Small intestine (tissue), 7 donors: Measurements from ENCODE around the gene GALNT14. TPM values are rescaled to one million over a fixed set of nuclear protein-coding genes. Genes with fewer than 3 reads are reported as not detected.

Experiments
- DNase-seq, 2 donors: peaks; one replicate each; pipeline versions ENCODE4 v3.0.0 to v3.0.0-alpha.2; 2013
- FAIRE-seq: peaks from 2 replicates; lab custom pipeline; 2012; peaks lifted over from hg19 to GRCh38; lab: Jason Lieb, UNC
- H3K27ac ChIP-seq, 3 donors: one replicate each; pipeline ENCODE4 v1.5.1; 2013; ENCODE audit warnings: low read length in 2 of 3, mild to moderate bottlenecking in 2 of 3, control low read depth in 1 of 3, inconsistent platforms in 1 of 3, low read depth in 1 of 3, moderate library complexity in 1 of 3
- H3K27me3 ChIP-seq, 3 donors: one replicate each; pipeline ENCODE4 v1.6.1; 2013; ENCODE audit warnings: low read length in 3 of 3, inconsistent platforms in 1 of 3; ENCODE audit not compliant: control insufficient read depth in 3 of 3, insufficient read depth in 3 of 3
- H3K36me3 ChIP-seq, 3 donors: one replicate each; pipeline ENCODE4 v1.6.1; 2013; ENCODE audit warnings: low read length in 3 of 3, inconsistent platforms in 1 of 3, low read depth in 1 of 3, mild to moderate bottlenecking in 1 of 3, moderate library complexity in 1 of 3; ENCODE audit not compliant: control insufficient read depth in 3 of 3, insufficient read depth in 2 of 3
- H3K4me1 ChIP-seq, 3 donors: one replicate each; pipeline ENCODE4 v1.6.1; 2013; ENCODE audit warnings: low read length in 2 of 3, inconsistent platforms in 1 of 3, low read depth in 1 of 3, mild to moderate bottlenecking in 1 of 3, moderate library complexity in 1 of 3; ENCODE audit not compliant: control insufficient read depth in 3 of 3, insufficient read depth in 2 of 3
- H3K4me3 ChIP-seq, 3 donors: one replicate each; pipeline ENCODE4 v1.5.1; 2013; ENCODE audit warnings: low read length in 3 of 3, control low read depth in 1 of 3, inconsistent platforms in 1 of 3, low read depth in 1 of 3, mild to moderate bottlenecking in 1 of 3, moderate library complexity in 1 of 3
- H3K9me3 ChIP-seq, 2 donors: one replicate each; pipeline ENCODE4 v1.6.1; 2013; ENCODE audit warnings: low read depth in 1 of 2, low read length in 1 of 2; ENCODE audit not compliant: control insufficient read depth in 2 of 2, insufficient read depth in 1 of 2
- WGBS, 3 donors: extraction: QIAGEN DNeasy Blood & Tissue Kit; methylation state at CpG; one replicate each; pipeline ENCODE4 v1.1.7; 2013; 5-methylcytosine and 5-hydroxymethylcytosine counted together
- polyA plus RNA-seq, 4 donors: library from polyadenylated mRNA; stranded (reverse) in 3 of 4; unstranded in 1 of 4; fragments of 200-250 nt in 3 of 4; fragments of 120-200 nt in 1 of 4; gene quantifications; one replicate each; pipeline versions ENCODE4 v1.2.1 to v1.2.3, GENCODE V29; 2013
- donor health status: healthy with polysubstance abuse.
- donor health status: control.
- donor health status: control.
- donor health status: Bipolar disorder and iron deficiency.
- donor health status: healthy.

GALNT14 gene
- polyA plus RNA-seq, 4 donors, result 0.24 to 8.2 (median 2.2) TPM; not detected in 1

DNA sequence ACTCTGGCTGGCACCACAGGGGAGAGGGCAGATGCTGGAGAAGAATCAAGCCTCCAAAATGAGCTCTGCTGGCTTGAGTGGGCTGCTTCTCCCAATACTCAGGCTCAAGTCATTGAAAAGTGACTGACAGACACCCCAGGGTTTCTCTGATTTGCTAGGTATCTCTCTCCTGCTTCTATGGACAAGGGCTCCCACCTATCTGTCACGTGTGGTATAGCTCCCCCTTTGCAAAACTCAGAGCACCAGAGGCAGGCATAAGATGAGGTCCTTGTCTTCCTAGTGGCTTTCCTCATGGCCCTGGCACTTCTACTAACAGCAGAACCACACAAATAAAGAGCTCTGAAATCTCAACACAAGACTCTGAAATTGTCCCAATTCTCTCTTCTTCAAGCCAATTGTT is 105.2 kb downstream of the GALNT14 start:
- 12 to 29% (median 21%) methylated on average over 1 of the region's 1 CpG for WGBS, 3 donors
- Histone ChIP-seq H3K27me3 (peaks cover 0 to 4% (median 0%) of the 10 kb centered on the region in 3 donors), H3K4me1 (no peaks in the 10 kb centered on the region), H3K27ac (no peak overlapping the region), H3K9me3 (peaks cover 0 to 4% of the 10 kb centered on the region in 2 donors), H3K4me3 (no peak overlapping the region), H3K36me3 (no peaks in the 10 kb centered on the region)
- no peak for DNase-seq
- FAIRE-seq, result no peak

DNA sequence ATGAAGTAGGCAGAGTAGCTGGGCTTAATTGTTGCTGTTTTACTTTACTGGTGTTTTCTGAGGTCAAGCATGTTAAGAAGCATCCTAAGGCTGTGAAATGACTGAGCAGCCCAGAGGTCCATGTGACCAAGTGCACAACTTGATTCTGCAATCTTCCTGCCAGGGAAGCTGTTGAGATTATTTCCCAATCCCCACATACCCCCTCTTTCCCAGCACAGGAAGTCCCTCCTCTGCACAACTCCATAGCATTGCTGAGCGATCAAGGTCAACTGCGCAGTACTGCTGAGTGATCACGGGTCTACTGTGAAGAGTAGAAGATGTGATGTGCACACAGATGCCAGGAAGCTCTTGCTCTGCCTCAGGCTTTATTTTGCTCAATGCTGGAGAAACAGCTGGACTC is 105.8 kb downstream of the GALNT14 start:
- FAIRE-seq (no peak), DNase-seq (no peak)
- peaks cover 0 to 4% (median 0%) of the 10 kb centered on the region in 3 donors for H3K27me3 ChIP-seq
- WGBS, 3 donors, result 83 to 96% (median 85%) methylated on average over 3 of the region's 3 CpGs
- H3K27ac ChIP-seq, result no peak overlapping the region
- no peaks in the 10 kb centered on the region for H3K4me1 ChIP-seq
- peaks cover 0 to under 1% of the 10 kb centered on the region in 2 donors for H3K9me3 ChIP-seq
- H3K36me3 ChIP-seq, result no peaks in the 10 kb centered on the region
- H3K4me3 ChIP-seq, result no peak overlapping the region

DNA sequence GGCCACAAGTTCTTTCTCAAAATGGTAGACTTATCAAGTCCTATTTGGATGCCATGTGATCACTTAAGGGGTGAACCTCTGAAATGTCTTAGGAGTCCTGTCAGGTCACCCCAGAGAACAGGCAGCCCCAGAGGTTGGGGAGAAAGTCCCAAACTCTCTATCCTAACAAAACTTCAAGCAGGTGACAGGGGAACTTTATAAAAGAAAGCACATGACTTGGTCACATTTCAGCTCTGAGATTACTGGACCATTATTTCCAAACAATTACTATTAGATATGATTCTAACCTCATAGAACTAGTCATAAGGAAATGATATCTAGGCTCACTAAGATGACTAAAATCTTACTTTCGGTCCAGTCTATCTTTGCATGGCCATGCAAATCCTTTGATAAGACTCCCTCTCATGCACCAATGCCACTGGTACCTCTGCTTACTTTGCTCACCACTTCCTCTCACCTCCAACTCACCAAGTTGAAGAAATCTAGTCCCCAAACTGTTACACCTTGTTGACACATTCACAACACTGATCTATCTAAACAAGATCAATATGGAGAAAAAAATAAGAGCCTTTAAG is 107.0 kb downstream of the GALNT14 start:
- Histone ChIP-seq H3K9me3 (no peaks in the 10 kb centered on the region), H3K27ac (no peak overlapping the region), H3K27me3 (peaks cover 0 to 4% (median 0%) of the 10 kb centered on the region in 3 donors), H3K4me3 (no peak overlapping the region), H3K4me1 (no peaks in the 10 kb centered on the region), H3K36me3 (no peaks in the 10 kb centered on the region)
- WGBS, 3 donors, result 0 to 50% (median 40%) methylated on average over 1 of the region's 1 CpG
- DNase-seq, result no peak
- FAIRE-seq, result no peak

- Histone ChIP-seq H3K9me3 (no peaks in the 10 kb centered on the region), H3K4me1 (no peaks in the 10 kb centered on the region), H3K4me3 (no peak overlapping the region), H3K27ac (no peak overlapping the region), H3K36me3 (no peaks in the 10 kb centered on the region), H3K27me3 (peaks cover 0 to 4% (median 0%) of the 10 kb centered on the region in 3 donors)
- DNase-seq (no peak), FAIRE-seq (no peak)
- 61 to 69% (median 64%) methylated on average over 8 of the region's 8 CpGs for WGBS, 3 donors
These were observed 109.8 kb downstream of the GALNT14 start for GRCh38 chr2:31028417-31028816.

DNA sequence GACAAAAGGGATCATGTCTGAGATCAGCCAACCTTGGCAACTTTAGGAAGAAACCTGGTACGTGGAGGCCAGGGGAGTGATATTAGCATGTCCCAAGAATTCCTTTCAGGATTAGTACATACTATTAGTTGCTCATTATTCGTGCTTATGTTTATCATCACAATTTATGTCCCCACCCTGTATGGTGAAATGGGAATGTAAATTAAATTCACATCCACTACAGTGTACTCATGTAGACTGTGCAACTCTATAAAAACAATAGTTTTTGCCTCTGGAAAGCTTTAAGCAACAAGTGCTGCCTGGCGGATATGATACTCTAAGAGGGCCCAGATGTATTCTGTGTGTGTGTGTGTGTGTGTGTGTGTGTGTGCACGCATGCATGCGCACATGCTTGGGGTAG is 110.7 kb downstream of the GALNT14 start:
- FAIRE-seq, result no peak

GRCh38 chr2:31023541-31023940 is 114.7 kb downstream of the GALNT14 start:
- FAIRE-seq (no peak), DNase-seq (no peak)
- no peaks in the 10 kb centered on the region for H3K9me3 ChIP-seq
- H3K4me3 ChIP-seq, result no peak overlapping the region
- no peaks in the 10 kb centered on the region for H3K36me3 ChIP-seq
- WGBS, 3 donors, result 79 to 90% (median 82%) methylated on average over 3 of the region's 3 CpGs
- H3K27me3 ChIP-seq, result peaks cover 0 to 3% (median 0%) of the 10 kb centered on the region in 3 donors
- H3K27ac ChIP-seq, result no peak overlapping the region
- no peaks in the 10 kb centered on the region for H3K4me1 ChIP-seq

More for the DNA sequence above, 110.7 kb downstream of the GALNT14 start:
- H3K36me3 ChIP-seq, result no peaks in the 10 kb centered on the region
- no peak overlapping the region for H3K4me3 ChIP-seq
- WGBS, 3 donors, result 80 to 91% (median 90%) methylated on average over 5 of the region's 5 CpGs
- peaks cover 0 to 4% (median 0%) of the 10 kb centered on the region in 3 donors for H3K27me3 ChIP-seq
- H3K9me3 ChIP-seq, result no peaks in the 10 kb centered on the region
- H3K4me1 ChIP-seq, result no peaks in the 10 kb centered on the region
- no peak for DNase-seq
- H3K27ac ChIP-seq, result no peak overlapping the region

GRCh38 chr2:31020713-31021112 is 117.5 kb downstream of the GALNT14 start:
- Histone ChIP-seq H3K36me3 (no peaks in the 10 kb centered on the region), H3K9me3 (no peaks in the 10 kb centered on the region), H3K4me3 (no peak overlapping the region), H3K27me3 (no peaks in the 10 kb centered on the region), H3K4me1 (no peaks in the 10 kb centered on the region), H3K27ac (no peak overlapping the region)
- WGBS, 3 donors, result 76 to 92% (median 90%) methylated on average over 4 of the region's 4 CpGs
- FAIRE-seq (no peak), DNase-seq (no peak)

GRCh38 chr2:31018280-31018679 is 120.0 kb downstream of the GALNT14 start:
- H3K27me3 ChIP-seq, result no peaks in the 10 kb centered on the region
- no peak overlapping the region for H3K27ac ChIP-seq
- DNase-seq (no peak), FAIRE-seq (no peak)
- no peak overlapping the region for H3K4me3 ChIP-seq
- H3K4me1 ChIP-seq, result no peaks in the 10 kb centered on the region
- no peaks in the 10 kb centered on the region for H3K9me3 ChIP-seq
- 81 to 91% (median 83%) methylated on average over 6 of the region's 6 CpGs for WGBS, 3 donors
- H3K36me3 ChIP-seq, result no peaks in the 10 kb centered on the region

DNA sequence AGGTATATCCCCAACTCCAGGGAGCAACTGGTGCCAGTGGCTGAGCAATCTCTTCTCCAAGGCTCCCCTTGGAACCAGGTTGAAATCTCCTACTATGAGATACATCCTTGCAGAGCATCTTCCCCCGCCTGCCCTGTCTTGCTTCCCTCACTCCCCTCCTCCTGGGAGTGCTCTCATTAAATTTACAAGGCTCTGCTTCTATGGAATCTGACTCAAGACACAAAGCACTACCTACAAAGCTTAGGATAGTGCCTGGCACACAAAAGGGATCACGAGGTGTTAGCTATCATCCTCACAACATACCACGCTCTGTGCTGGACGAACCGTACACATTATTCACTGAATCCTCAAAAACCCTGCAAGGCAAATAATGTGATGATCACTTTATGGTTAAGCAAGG is 121.6 kb downstream of the GALNT14 start:
- no peaks in the 10 kb centered on the region for H3K4me1 ChIP-seq
- no peak for FAIRE-seq

More for the DNA sequence above, 121.6 kb downstream of the GALNT14 start:
- Histone ChIP-seq H3K27ac (no peak overlapping the region), H3K36me3 (no peaks in the 10 kb centered on the region), H3K9me3 (no peaks in the 10 kb centered on the region), H3K4me3 (no peak overlapping the region), H3K27me3 (peaks cover 0 to 1% (median 0%) of the 10 kb centered on the region in 3 donors)
- no peak for DNase-seq
- WGBS, 3 donors, result 87 to 94% (median 91%) methylated on average over 5 of the region's 5 CpGs
